Measurements from ENCODE around the gene ARHGAP8.

ARHGAP8 gene

GRCh38 chr22:44755417-44755816 is 3.0 kb downstream of the ARHGAP8 start:
- Histone ChIP-seq H3K27me3 (ENCODE audit: control insufficient read depth in 1 of 2, insufficient read depth in 2 of 2, low read length in 2 of 2) (peaks cover 27 to 34% of the 10 kb centered on the region in 2 donors), H3K9ac (ENCODE audit: low read length in 2 of 2) (no peak overlapping the region), H3K4me1 (ENCODE audit: control insufficient read depth, insufficient read depth, low read length) (peaks cover 5% of the 10 kb centered on the region), H3K9me3 (ENCODE audit: control insufficient read depth in 2 of 2, low read length in 2 of 2) (no peaks in the 10 kb centered on the region), H3K4me3 (ENCODE audit: low read length in 2 of 2) (no peak overlapping the region), H3K36me3 (ENCODE audit: control insufficient read depth in 2 of 2, insufficient read depth in 2 of 2, low read length in 2 of 2) (no peaks in the 10 kb centered on the region), H3K27ac (ENCODE audit: low read length) (no peak overlapping the region)

- Histone ChIP-seq H3K9ac (ENCODE audit: low read length in 2 of 2) (no peak overlapping the region), H3K4me3 (ENCODE audit: low read length in 2 of 2) (no peak overlapping the region), H3K27ac (ENCODE audit: low read length) (no peak overlapping the region), H3K27me3 (ENCODE audit: control insufficient read depth in 1 of 2, insufficient read depth in 2 of 2, low read length in 2 of 2) (peaks cover 23 to 31% of the 10 kb centered on the region in 2 donors), H3K36me3 (ENCODE audit: control insufficient read depth in 2 of 2, insufficient read depth in 2 of 2, low read length in 2 of 2) (no peaks in the 10 kb centered on the region), H3K9me3 (ENCODE audit: control insufficient read depth in 2 of 2, low read length in 2 of 2) (no peaks in the 10 kb centered on the region), H3K4me1 (ENCODE audit: control insufficient read depth, insufficient read depth, low read length) (peaks cover 5% of the 10 kb centered on the region)
These were observed 3.6 kb downstream of the ARHGAP8 start for GRCh38 chr22:44755956-44756361.

- H3K27me3 ChIP-seq (ENCODE audit: control insufficient read depth in 1 of 2, insufficient read depth in 2 of 2, low read length in 2 of 2) = peaks cover 8 to 19% of the 10 kb centered on the region in 2 donors
- no peaks in the 10 kb centered on the region for H3K9me3 ChIP-seq (ENCODE audit: control insufficient read depth in 2 of 2, low read length in 2 of 2)
- no peak overlapping the region for H3K27ac ChIP-seq (ENCODE audit: low read length)
- H3K36me3 ChIP-seq (ENCODE audit: control insufficient read depth in 2 of 2, insufficient read depth in 2 of 2, low read length in 2 of 2) = no peaks in the 10 kb centered on the region
- no peak overlapping the region for H3K4me3 ChIP-seq (ENCODE audit: low read length in 2 of 2)
- no peak overlapping the region for H3K9ac ChIP-seq (ENCODE audit: low read length in 2 of 2)
- peaks cover 4% of the 10 kb centered on the region for H3K4me1 ChIP-seq (ENCODE audit: control insufficient read depth, insufficient read depth, low read length)
These were observed 6.1 kb downstream of the ARHGAP8 start for GRCh38 chr22:44758344-44758973.

GRCh38 chr22:44759001-44759400 is 6.6 kb downstream of the ARHGAP8 start:
- H3K4me3 ChIP-seq (ENCODE audit: low read length in 2 of 2) = no peak overlapping the region
- H3K27me3 ChIP-seq (ENCODE audit: control insufficient read depth in 1 of 2, insufficient read depth in 2 of 2, low read length in 2 of 2) = peaks cover 3 to 13% of the 10 kb centered on the region in 2 donors
- no peak overlapping the region for H3K27ac ChIP-seq (ENCODE audit: low read length)
- H3K9me3 ChIP-seq (ENCODE audit: control insufficient read depth in 2 of 2, low read length in 2 of 2) = no peaks in the 10 kb centered on the region
- H3K4me1 ChIP-seq (ENCODE audit: control insufficient read depth, insufficient read depth, low read length) = no peaks in the 10 kb centered on the region
- no peak overlapping the region for H3K9ac ChIP-seq (ENCODE audit: low read length in 2 of 2)
- H3K36me3 ChIP-seq (ENCODE audit: control insufficient read depth in 2 of 2, insufficient read depth in 2 of 2, low read length in 2 of 2) = no peaks in the 10 kb centered on the region

DNA sequence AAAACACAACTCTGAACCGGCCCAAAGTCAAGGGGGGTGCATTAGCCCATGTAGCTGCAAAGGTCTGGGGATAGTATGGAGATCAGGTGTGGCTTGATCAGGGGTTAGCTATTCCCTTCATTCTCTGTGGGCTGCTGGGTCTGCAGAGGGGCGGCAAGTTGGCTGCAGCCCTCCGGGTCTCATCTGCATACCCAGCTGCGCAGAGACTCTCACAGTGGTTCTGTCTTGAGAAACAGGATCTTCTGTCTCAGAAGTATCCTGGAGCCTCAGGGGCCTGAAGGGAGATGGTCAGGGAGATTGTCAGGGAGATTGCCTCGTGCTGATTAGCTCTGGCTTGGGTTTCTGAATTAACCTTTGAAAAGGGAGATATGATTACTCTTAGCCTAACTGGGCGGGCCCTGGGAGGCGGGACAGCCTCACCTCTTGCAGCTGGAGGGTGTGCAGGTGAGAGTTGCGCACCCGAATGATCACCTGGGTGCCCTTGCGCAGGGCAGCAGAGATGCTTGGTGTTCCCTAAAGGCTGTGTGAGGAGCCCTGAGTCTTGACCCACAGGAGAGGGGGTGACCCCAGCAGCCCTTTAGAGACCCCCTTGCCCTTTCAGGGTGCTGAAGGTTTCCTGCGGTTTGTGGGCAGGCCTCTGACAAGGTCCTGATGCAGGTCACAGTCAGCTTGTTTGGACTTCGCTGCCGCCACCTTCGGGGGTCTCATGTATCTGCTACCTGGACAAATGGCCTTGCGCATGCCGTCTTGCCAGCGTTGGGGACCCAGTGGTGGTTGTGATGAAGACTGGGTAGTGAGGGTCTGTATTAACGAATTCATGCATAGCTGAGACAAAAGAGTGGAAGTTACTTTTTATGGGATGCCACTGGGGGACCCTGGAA is 7.3 kb downstream of the ARHGAP8 start:
- H3K36me3 ChIP-seq (ENCODE audit: control insufficient read depth in 2 of 2, insufficient read depth in 2 of 2, low read length in 2 of 2) = no peaks in the 10 kb centered on the region
- H3K9me3 ChIP-seq (ENCODE audit: control insufficient read depth in 2 of 2, low read length in 2 of 2) = no peaks in the 10 kb centered on the region
- H3K4me1 ChIP-seq (ENCODE audit: control insufficient read depth, insufficient read depth, low read length) = no peaks in the 10 kb centered on the region
- H3K27ac ChIP-seq (ENCODE audit: low read length) = no peak overlapping the region
- no peak overlapping the region for H3K4me3 ChIP-seq (ENCODE audit: low read length in 2 of 2)
- H3K27me3 ChIP-seq (ENCODE audit: control insufficient read depth in 1 of 2, insufficient read depth in 2 of 2, low read length in 2 of 2) = peaks cover 3 to 7% of the 10 kb centered on the region in 2 donors
- no peak overlapping the region for H3K9ac ChIP-seq (ENCODE audit: low read length in 2 of 2)

GRCh38 chr22:44760476-44760875 is 8.1 kb downstream of the ARHGAP8 start:
- H3K4me1 ChIP-seq (ENCODE audit: control insufficient read depth, insufficient read depth, low read length) = no peaks in the 10 kb centered on the region
- no peaks in the 10 kb centered on the region for H3K36me3 ChIP-seq (ENCODE audit: control insufficient read depth in 2 of 2, insufficient read depth in 2 of 2, low read length in 2 of 2)

DNA sequence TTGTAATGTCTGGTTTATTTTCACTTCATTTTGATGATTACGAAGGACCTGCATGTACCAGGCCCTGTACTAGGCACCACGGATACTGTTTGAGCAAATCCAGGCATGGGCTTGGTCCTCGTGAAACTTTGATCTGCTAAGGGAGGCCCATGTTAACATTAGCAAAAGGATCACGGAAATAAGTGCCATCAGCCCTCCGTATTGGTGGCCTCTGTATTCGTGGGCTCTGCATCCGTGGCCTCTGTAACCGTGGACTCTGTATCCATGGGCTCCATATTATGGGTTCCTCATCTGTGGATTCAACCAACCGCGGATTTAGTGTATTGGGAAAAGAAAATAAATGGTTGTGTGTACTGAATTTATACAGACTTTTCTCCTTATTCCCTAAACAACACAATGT is 8.7 kb downstream of the ARHGAP8 start:
- no peak overlapping the region for H3K4me3 ChIP-seq (ENCODE audit: low read length in 2 of 2)
- H3K9me3 ChIP-seq (ENCODE audit: control insufficient read depth in 2 of 2, low read length in 2 of 2) = no peaks in the 10 kb centered on the region
- no peaks in the 10 kb centered on the region for H3K4me1 ChIP-seq (ENCODE audit: control insufficient read depth, insufficient read depth, low read length)
- H3K36me3 ChIP-seq (ENCODE audit: control insufficient read depth in 2 of 2, insufficient read depth in 2 of 2, low read length in 2 of 2) = no peaks in the 10 kb centered on the region
- peaks cover 0 to 3% of the 10 kb centered on the region in 2 donors for H3K27me3 ChIP-seq (ENCODE audit: control insufficient read depth in 1 of 2, insufficient read depth in 2 of 2, low read length in 2 of 2)
- H3K27ac ChIP-seq (ENCODE audit: low read length) = no peak overlapping the region
- H3K9ac ChIP-seq (ENCODE audit: low read length in 2 of 2) = no peak overlapping the region

More at GRCh38 chr22:44760476-44760875, 8.1 kb downstream of the ARHGAP8 start:
- H3K27me3 ChIP-seq (ENCODE audit: control insufficient read depth in 1 of 2, insufficient read depth in 2 of 2, low read length in 2 of 2) = peaks cover 3% of the 10 kb centered on the region in 2 donors
- H3K4me3 ChIP-seq (ENCODE audit: low read length in 2 of 2) = no peak overlapping the region
- H3K9ac ChIP-seq (ENCODE audit: low read length in 2 of 2) = no peak overlapping the region
- no peak overlapping the region for H3K27ac ChIP-seq (ENCODE audit: low read length)
- no peaks in the 10 kb centered on the region for H3K9me3 ChIP-seq (ENCODE audit: control insufficient read depth in 2 of 2, low read length in 2 of 2)

- no peaks in the 10 kb centered on the region for H3K27me3 ChIP-seq (ENCODE audit: control insufficient read depth in 1 of 2, insufficient read depth in 2 of 2, low read length in 2 of 2)
- no peaks in the 10 kb centered on the region for H3K9me3 ChIP-seq (ENCODE audit: control insufficient read depth in 2 of 2, low read length in 2 of 2)
- H3K4me3 ChIP-seq (ENCODE audit: low read length in 2 of 2) = no peak overlapping the region
- no peak overlapping the region for H3K27ac ChIP-seq (ENCODE audit: low read length)
- H3K36me3 ChIP-seq (ENCODE audit: control insufficient read depth in 2 of 2, insufficient read depth in 2 of 2, low read length in 2 of 2) = no peaks in the 10 kb centered on the region
- H3K4me1 ChIP-seq (ENCODE audit: control insufficient read depth, insufficient read depth, low read length) = no peaks in the 10 kb centered on the region
- no peak overlapping the region for H3K9ac ChIP-seq (ENCODE audit: low read length in 2 of 2)
These were observed 12.0 kb downstream of the ARHGAP8 start for GRCh38 chr22:44764373-44764772.

- Histone ChIP-seq H3K36me3 (ENCODE audit: control insufficient read depth in 2 of 2, insufficient read depth in 2 of 2, low read length in 2 of 2) (no peaks in the 10 kb centered on the region), H3K4me3 (ENCODE audit: low read length in 2 of 2) (no peak overlapping the region), H3K9ac (ENCODE audit: low read length in 2 of 2) (no peak overlapping the region), H3K9me3 (ENCODE audit: control insufficient read depth in 2 of 2, low read length in 2 of 2) (no peaks in the 10 kb centered on the region), H3K27me3 (ENCODE audit: control insufficient read depth in 1 of 2, insufficient read depth in 2 of 2, low read length in 2 of 2) (no peaks in the 10 kb centered on the region), H3K4me1 (ENCODE audit: control insufficient read depth, insufficient read depth, low read length) (no peaks in the 10 kb centered on the region), H3K27ac (ENCODE audit: low read length) (no peak overlapping the region)
These were observed 12.6 kb downstream of the ARHGAP8 start for GRCh38 chr22:44764974-44765373.

DNA sequence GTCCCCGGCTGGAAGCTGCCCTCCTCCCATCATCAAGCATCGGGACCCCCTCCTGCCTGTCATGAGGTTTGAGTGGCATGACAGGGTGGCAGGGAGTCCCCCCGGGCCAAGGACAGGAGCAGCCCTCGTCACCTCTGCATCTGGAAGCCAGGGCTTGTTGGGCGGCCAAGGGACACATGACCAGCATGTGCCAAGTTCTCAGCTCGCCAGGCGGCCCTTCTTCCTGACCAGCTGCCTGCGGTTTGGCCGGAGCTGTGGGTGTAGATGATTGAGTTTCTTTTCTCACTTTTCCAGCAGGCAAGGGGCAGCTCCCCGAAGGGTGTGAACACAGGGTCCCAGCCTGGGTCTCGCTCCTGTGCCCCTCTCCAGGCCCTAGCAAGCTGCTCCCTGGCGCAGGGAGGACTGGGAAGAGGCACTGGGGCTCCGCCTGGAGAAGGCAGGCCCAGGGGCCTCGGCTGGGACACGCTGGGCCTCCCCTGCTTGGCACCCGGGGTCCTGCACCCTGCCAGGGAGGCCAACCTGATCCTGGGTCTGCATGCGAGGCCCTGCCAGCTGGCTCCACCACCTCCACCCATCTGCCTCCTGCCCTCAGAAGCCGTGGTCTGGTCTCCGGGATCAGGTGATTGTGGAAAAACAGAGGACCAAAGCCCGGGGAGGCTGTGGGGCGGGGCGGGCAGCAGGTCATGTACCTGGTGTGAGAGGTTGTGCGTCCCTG is 13.4 kb downstream of the ARHGAP8 start:
- H3K4me3 ChIP-seq (ENCODE audit: low read length in 2 of 2) = no peak overlapping the region
- no peaks in the 10 kb centered on the region for H3K9me3 ChIP-seq (ENCODE audit: control insufficient read depth in 2 of 2, low read length in 2 of 2)
- H3K27ac ChIP-seq (ENCODE audit: low read length) = no peak overlapping the region

More for the DNA sequence above, 13.4 kb downstream of the ARHGAP8 start:
- Histone ChIP-seq H3K36me3 (ENCODE audit: control insufficient read depth in 2 of 2, insufficient read depth in 2 of 2, low read length in 2 of 2) (no peaks in the 10 kb centered on the region), H3K9ac (ENCODE audit: low read length in 2 of 2) (no peak overlapping the region), H3K4me1 (ENCODE audit: control insufficient read depth, insufficient read depth, low read length) (no peaks in the 10 kb centered on the region), H3K27me3 (ENCODE audit: control insufficient read depth in 1 of 2, insufficient read depth in 2 of 2, low read length in 2 of 2) (no peaks in the 10 kb centered on the region)

Data from stomach smooth muscle (tissue), 2 donors.